GM19372 (cell line): ENCODE data around the gene PHF19.

Experiments
- ATAC-seq: cut with Tn5 transposase; IDR thresholded peaks from one replicate; pipeline ENCODE4 v1.9.1; 2021; ENCODE audit warnings: mild to moderate bottlenecking, low read depth, moderate library complexity; ENCODE audit not compliant: unreplicated experiment

PHF19 gene

DNA sequence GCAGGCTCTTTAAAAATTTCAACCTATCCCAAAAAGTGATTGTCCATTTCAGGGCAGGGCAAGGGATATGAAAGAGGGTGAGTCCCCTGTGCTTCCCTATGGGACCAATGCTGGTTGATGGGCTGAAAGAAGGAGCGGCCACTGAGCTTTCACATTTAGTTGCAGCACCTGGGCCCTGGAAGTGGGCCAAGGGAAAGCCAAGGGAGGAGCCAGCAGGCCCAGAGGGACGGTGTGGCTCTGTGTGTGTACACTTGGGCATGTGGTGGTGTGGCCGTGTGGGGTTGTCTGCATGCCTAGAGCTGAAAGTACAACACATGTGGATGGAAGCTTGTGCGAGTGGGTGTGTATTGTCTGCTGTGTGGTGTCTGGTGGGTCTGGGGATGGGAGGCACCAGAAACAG, 20.3 kb downstream of the PHF19 start:
- no peak for ATAC-seq

GRCh38 chr9:120855827-120856670, 20.9 kb downstream of the PHF19 start:
- no peak for ATAC-seq

GRCh38 chr9:120854596-120855327, 22.2 kb downstream of the PHF19 start:
- ATAC-seq, result no peak

DNA sequence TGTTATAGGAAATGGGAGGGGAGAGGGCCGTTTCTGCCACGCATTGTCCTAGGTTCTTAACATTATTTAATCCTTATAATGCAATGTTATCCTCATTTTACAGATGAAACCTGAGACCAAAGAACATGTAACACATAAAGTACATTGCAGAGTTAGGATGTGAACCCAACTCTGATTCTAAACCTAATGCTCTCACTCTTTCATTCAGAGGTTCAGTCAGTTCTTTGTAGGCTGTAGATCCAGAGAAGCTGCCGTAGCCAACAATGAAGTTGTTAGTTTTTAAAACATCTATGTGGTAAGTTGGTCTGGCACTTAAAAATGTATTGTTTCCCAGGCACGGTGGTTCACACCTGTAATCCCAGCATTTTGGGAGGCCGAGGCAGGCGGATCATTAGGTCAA, 23.8 kb downstream of the PHF19 start:
- ATAC-seq, result no peak

DNA sequence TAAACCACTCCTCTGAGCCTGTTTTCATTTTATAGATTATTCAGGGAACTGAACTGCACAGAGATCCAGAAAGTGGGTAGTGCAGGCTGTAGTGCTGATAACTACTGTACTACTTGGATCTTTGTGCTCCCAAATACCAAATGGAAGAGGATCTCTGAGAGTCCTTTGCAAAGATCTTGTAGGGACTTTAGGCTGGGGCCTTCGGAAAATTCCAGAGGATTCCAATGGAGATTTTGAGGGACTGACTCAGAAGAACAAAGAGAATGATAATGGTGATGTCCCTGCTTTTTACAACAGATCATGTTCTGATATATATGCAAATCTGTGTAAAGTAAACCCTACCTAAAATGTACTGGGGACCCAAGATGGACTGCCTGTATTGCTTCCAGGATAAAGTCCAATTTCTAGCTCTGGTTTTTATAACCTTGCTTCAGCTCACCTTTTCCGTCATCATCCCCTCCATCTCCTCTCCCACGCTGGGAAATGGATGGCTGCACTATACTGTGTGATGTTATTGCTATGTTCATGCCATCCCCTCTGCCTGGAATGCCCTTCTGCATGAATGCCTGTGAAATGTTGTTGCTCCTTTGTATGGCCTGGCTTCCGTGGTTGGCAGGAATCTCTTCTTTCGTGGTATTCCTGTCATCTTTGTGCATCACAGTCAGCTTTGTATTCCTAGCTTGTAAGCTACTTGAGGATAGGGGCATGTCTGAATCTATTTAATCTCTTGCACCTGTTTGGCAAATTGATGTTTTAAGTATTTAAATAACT, 24.6 kb downstream of the PHF19 start:
- no peak for ATAC-seq

DNA sequence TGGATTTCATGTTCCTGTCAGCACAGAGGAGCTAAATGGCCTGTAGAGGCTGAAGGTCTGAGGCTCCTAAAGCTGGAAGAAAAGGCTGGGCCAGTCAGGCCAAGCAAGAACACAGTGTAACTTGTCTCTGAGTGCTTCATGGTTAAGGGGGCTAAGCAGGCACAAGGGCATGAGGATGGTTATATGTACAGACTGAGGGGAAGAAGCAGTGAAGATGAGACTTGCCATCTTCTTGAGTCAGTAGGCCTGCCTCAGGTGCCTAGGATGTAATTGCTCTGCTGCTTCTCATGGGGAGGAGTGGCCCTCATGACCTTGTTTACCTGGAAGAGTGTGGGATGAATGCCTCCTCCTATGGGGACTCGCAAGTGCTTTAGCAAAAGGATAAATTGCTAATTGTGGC, 25.5 kb downstream of the PHF19 start:
- no peak for ATAC-seq

DNA sequence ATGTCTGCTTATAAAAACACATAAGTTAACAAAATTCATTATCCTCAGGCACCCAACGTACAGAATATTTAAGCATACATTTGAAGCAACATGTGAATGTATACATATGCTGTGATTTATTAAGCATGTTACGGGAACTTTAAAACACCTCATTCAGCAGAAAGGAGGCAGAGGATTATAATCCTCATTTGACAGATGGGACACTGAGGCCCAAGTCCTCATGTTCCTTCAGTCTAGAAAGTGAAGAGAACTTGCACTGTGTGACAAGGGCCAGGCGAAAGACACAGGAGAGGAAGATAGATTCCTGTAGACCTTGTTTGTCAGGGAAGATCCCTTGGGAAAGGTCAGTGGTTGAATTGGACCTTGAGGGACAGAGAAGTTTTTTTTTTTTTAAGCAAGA, 26.7 kb downstream of the PHF19 start:
- no peak for ATAC-seq

- ATAC-seq, result no peak
These were observed 30.1 kb downstream of the PHF19 start for GRCh38 chr9:120846906-120847305.

DNA sequence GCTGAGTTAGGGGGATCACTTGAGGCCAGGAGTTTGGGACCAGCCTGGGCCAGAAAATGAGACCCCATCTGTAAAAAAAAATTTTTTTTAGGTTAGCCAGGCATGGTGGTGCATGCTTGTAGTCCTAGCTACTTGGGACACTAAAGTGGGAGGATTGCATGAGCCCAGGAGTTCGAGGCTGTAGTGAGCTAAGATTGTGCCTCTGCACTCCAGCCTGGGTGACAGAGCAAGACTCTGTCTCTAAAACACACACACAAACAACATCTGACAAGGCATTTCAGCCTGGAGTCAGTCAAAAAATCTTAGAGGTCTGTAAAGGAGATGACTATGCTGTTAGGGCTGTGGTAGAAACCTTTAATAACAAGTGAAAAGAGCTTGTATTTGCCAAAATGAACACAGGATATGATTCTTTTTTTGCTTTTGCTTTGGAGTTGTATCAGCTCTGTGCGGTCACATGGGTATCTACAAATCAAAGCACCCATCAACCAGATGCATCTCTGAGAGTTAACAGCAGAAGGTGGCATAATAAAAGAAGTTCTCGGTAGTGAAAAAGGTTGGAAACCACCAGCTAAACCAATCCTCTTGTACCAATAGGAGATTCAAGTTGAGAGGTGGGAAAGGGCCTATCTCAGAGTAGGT, 30.6 kb downstream of the PHF19 start:
- ATAC-seq, result no peak

DNA sequence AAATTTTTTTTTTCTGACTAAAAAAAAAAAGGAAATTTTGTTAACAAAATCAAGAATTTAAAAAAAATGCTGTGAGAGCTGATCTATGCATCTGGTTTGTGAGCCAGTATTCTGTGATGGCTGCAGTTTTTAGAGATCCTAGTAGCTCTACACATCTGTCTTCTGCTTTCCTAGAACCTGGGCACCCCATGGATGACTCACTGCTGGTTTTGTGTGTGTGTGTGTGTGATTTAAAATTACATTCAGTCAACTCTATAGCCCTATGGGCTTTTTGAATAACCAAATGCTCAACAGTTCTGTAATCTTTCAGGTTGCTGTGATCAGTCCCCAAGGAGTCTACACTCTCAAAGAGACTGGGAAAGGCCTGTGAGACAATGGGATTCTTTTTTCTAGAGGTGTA, 31.7 kb downstream of the PHF19 start:
- no peak for ATAC-seq

GRCh38 chr9:120842685-120843485, 34.1 kb downstream of the PHF19 start, which contains the start of gene PSMD5:
Gene PSMD5 (minus strand): TSS chr9:120842922. CDS start chr9:120842909, 13 bp downstream.
- ATAC-seq, result peak; percentile 99

DNA sequence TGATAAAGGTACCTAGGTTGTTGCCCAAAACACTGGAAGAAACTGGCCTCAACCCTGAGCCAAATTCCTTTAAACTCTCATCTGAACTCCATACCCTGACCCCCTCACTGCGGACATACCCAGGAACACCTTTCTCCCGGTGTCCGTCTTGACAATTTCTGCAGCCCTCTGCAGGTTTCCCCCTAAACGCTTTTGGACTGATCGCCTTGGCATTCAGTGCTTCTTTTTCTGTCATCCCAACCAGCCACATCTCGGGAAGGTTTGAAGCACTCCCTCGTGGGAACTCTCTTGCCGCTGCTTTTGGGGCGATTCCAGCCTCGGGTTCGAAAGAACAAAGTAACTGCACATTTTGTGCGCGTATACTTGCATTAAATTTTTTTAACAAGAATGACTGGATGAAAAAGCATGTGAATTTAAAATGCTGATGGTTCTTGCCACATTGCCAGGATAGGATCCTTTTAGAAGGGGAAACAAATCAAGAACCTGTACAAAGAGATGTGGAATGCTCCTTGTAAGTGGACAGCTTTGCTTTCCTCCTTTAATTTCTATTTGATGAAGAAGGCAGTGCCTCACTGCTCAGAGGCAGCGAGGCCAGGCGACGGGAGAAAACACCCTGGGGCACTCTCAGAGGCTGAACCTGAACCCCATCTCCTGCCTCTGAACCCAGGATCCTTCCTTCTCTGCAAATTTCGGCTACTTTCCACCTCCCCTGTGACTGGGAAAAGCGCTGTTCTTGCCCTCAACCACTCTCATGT, 34.9 kb downstream of the PHF19 start:
- ATAC-seq, result no peak

DNA sequence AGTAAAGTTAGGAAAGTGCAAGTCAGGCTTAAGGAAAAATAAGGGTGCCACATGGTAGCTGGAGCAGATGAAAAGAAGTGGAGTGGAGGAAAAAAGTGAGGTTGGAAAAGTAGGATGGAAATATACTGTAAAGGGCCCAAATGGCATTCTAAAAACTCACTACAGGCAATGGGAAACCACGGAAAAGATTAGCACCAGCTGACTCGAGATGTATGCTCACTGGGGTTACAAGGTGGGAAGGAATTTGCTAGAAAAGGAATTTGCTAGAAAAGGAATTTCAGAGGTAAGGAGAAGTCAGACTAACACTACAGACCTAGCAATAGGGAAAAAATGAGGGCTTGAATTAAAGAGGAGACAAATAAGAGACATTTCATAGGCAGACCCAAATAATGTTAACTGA, 37.8 kb downstream of the PHF19 start:
- no peak for ATAC-seq

GRCh38 chr9:120837921-120838320, 39.1 kb downstream of the PHF19 start:
- ATAC-seq, result no peak

DNA sequence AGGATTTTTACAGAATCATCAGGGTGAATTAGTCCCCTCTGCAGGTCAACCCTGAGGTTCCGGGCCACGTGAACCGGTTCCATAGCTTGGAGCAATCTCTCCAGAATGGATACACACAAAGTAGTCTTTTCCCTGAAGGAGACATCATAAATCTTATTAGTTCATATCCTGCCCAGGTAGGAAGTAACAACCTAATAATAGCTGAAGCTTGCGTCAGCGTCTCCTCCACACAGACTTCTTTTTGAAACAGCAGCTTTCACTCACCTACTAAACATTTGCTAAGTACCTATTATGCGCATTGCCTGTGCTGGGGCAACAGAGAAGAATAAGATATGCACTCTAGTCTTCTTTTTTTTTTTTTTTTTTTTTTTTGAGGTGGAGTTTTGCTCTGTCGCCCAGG, 43.7 kb downstream of the PHF19 start:
- no peak for ATAC-seq

DNA sequence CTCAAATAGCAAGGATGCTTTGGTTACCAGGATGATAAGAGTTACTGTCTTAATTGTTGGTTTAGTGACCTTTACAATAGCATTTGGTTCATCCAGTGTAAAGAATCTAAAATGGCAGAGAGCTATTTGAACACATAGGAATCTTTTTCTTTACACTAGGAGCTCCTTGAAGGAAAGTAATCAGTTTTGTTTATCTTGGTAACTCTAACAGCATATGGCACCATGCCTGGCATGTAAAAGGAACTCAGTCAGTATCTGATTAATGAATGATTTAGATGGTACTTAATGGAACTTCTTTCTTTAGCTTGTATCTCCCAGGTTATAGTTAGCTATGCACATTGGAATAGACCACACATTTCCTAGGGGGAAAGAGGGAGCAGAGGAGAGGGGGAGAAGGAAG, 44.2 kb downstream of the PHF19 start:
- no peak for ATAC-seq

DNA sequence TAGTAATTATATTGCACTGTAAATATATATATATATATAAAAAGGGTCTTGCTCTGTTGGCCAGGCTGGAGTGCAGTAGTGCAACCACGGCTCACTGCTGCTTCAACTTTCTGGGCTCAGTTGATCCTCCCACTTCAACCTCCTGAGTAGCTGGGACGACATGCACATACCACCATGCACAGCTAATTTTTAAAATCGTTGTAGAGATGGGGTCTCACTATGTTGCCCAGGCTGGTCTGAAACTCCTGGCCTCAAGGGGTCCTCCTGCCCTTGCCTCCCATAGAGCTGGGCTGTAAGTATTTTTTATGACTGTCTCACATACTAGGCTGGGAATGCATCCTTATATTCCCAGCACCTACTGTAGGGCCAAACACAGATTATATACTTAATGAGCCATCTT, 46.1 kb downstream of the PHF19 start:
- ATAC-seq, result no peak

DNA sequence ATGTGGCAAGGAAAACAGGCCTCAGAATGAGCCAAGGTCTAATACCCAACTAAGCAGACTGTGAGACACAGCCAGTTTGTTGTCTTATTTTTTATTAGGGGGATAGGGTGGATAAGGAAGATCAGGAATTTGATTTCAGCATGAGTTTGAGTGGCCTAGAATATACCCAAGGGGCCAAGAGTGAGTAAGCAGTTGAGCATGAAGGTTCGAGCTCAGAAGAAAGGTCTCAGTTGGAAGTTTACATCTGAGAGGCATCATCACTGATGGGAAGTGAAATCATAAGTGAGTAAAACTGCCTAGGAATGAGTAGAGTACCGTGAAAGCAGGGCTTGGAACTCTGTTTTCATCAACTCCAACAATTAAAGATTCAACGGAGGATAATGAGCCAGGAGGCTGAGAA, 46.8 kb downstream of the PHF19 start:
- no peak for ATAC-seq

- no peak for ATAC-seq
These were observed 47.3 kb downstream of the PHF19 start for GRCh38 chr9:120829650-120830049.
